GM18861 (cell line): ENCODE measurements around the gene ACAD9.

Experiments
- ATAC-seq: cut with Tn5 transposase; IDR thresholded peaks from one replicate; pipeline ENCODE4 v1.9.1; 2021; ENCODE audit not compliant: unreplicated experiment

The ACAD9 gene

DNA sequence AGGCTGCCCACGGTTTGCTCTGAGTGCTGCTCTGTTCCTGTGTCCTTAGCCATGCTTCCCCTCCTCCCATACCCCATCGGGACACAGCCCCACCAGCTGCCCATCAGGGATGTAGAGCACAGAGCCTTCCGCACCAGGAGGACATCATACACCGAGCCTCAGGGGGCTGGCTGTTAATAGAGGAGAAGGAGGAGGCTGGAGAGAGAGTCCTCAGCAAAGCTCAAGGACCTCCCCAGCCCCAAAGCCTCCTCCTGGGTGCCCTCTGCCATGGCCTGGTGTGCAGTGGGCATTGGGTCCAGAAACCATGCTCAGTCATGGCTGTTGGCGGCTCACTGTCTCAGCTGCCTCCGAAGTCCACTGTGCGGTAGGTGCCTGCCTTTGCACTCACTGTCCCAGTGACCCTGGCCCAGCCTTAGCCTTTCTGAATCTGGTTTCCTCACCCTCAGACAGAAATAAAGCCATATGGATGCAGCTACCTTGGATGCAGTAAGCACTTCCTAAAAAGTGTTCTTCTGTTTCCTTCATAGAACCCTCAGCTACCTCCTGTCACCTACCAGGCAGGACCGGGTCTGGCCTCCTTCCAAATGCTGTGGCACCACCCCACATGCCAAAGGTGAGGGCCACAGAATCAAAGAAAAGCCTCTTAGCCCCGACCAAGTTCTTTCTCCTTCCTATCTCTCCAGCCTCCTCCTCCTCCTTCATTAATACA is 53.9 kb downstream of the ACAD9 start:
- no peak for ATAC-seq

DNA sequence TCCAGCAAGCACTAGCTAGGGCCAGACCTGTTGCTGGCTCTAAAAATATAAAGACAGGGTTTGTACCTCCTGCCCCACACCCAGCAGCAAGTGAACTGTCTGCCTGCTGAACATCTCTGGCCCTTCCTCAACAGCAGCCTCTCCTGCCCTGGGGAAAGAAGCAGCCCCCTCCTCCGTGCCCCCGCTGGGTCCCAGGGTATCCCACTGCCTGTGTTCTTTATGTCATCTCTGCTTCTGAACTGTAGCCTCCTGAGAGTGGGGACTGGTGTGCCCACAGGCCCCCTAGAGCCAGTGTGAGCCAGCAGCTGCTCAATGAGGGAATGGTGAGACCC is 54.5 kb downstream of the ACAD9 start:
- no peak for ATAC-seq

GRCh38 chr3:128935922-128936321 is 56.5 kb downstream of the ACAD9 start:
- ATAC-seq = no peak

- no peak for ATAC-seq
Measured at GRCh38 chr3:128936341-128936740, 56.9 kb downstream of the ACAD9 start.

GRCh38 chr3:128940252-128940651 is 60.8 kb downstream of the ACAD9 start:
- ATAC-seq = no peak

DNA sequence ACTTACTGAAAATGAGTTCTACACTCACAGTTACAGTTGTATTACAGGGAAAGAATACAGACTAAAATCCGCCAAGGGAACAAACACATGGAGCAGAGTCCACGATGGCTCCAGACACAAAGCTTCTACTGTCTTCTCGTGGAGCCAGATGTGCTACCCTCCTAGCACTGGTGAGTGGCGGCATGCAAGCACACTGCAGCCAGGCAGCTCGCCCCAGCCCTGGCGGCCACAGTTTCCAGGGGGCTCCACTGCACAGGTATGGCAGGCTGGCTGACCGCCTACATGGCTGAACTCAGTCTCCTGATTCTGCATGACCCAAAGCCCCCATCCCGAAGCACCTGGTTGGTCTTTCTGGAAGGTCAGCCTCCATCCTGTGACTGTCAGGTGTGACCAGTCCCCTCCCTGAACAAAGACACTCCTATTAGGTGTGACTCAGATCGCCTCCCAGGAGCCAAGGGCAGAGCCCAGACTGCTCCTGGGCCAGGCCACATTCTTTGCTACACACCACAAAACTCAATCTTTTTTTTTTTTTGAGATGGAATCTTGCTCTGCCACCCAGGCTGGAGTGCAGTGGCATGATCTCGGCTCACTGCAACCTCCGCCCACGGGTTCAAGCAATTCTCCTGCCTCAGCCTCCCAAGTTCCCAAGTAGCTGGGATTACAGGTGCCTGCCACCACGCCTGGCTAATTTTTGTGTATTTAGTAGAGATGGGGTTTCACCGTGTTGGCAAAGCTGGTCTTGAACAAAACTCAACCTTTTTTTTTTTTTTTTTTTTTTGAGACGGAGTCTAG is 62.9 kb downstream of the ACAD9 start:
- ATAC-seq = no peak

DNA sequence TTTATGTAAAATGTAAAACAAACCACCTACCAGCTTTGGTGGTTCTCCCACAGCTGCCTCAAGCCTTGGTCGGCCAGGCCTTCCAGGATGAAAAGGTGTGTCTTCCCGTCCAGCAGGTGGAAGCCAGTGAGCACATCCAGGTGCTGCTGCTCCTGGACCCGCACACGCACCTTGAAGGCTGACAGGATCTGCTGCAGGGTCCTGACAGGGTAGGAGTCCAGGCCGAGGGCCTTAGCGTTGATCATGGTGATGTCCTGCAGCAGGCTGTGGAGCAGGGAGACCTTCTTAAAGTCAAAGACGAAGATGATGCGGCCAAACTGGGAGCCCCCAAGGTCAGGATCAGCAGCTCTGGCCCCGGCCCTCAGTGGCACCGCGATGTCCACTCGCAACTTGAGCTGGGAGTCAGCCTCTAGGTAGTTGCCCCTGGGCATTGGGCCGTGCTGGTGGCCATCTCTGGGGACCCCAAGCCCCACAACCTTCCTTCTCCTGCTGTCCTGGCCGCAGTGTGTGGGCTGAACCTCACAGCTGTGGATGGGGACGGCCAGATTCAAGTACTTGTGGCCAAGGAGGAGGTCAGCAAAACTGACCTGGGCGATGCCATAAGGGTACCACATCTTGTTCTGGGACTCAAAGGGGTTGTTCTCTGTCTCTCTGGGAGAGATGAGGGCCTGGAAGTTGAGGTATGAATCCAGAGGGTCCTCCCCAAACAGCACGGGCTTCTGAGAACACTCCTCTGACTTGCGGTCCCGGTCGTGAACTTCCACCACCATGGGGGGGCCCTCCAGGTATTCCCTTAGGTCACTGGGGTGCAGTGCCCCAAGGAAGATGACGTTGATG is 65.8 kb downstream of the ACAD9 start:
- no peak for ATAC-seq

DNA sequence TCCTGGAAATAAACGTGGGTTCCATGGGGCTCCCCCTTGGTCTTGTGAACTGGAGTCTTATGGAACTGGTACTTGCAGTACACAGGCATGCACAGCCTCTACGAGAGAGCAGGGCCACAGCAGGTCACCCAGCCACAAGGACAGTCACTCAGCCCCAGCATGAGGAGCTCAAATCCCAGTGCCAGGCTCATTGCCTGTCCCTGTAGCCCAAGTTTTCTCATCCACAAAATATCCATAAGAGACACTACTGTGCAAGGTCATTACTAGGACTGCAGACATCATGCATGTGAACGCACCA is 66.4 kb downstream of the ACAD9 start:
- ATAC-seq = no peak

DNA sequence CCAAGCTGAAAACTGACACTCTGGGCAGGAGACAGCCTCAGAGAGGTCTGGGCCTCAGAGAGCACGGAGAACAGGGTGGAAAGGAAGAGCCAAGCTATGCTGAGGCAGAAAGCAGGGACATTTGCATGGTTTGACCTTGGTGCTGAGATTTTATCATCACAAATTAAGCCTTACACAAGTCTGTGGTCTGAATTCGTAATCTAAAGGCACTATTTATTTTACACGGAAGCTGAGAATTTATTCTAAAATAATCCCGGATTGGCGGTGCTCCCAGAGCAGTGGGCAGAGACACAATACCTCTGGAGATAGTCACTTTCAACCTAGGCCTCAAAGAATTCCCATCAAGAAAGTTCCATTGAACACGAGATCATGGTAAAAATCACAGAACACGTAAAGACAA is 67.0 kb downstream of the ACAD9 start:
- no peak for ATAC-seq

- no peak for ATAC-seq
Measured at GRCh38 chr3:128949158-128949557, 69.7 kb downstream of the ACAD9 start.

DNA sequence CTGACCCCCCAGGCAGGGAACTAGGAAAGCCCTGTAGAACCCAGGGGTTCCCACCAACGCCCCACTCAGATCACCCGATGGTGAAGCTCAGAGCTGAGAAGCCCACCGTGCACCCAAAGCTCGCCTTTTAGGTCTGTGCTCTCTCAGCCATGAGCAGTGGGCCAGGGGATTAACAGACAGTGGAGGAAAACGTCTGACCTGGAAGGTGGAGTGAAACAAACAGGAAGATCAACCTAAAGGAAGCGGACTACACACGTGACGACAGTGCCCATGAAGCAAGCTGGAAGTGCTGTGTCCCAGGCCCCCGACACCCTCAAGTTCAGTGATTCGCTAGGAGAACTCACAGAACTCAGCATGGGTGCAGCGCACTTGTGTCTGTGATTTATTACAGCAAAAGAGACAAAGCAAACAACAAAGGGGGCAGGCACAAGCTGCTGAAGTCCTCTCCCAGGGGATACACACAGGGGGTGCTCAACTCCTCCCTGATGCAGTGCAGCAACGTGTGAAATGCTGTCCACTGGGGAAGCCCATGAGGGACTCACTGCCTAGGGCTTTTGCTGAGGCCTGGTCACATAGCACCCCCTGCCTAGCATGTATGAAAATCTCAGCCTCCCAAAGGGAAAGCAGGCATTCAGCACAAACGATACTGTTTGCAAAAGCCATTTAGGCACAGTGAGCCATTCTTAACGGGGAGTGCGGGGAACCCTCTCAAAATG is 71.0 kb downstream of the ACAD9 start:
- no peak for ATAC-seq

DNA sequence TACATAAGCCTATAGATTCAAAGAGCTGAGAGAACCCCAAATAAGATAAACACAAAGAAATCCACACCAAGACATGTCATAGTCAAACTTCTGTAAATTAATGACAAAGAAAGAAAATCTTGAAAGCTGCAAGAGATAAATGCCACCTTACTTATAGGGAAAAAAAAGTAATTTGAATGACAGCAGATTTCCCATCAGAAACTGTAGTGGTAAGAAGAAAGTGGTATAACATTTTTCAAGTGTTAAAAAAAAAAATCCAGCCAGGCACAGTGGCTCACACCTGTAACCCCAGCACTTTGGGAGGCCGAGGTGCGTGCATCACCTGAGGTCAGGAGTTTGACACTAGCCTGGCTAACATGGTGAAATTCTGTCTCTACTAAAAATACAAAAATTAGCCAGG is 77.0 kb downstream of the ACAD9 start:
- ATAC-seq = no peak
